PC-3 (cell line): ENCODE measurements around the gene FAM131A. TPM values are rescaled to one million over a fixed set of nuclear protein-coding genes. Genes with fewer than 3 reads are reported as not detected.
A peak's percentile ranks its signal among the peaks of the same experiment; 100 is the strongest.

Experiments
- ATAC-seq: fragments of 200-7000 bp; cut with Tn5 transposase; 2 replicates; pipeline ENCODE4 v1.9.1; 2020; ENCODE audit warnings: mild to moderate bottlenecking, moderate library complexity
- Bru-seq: library from RNA; stranded (reverse); fragments of 400-500 nt; gene quantifications from one replicate; lab custom pipeline; 2021; lab: Mats Ljungman, UMichigan
- BruChase-seq, 2 experiments: library from RNA; stranded (reverse); fragments of 400-500 nt; gene quantifications; one replicate each; lab custom pipeline; 2021; lab: Mats Ljungman, UMichigan
- BruUV-seq: library from RNA; stranded (reverse); fragments of 400-500 nt; replicated peaks from 2 replicates; lab custom pipeline; 2021; lab: Mats Ljungman, UMichigan
- CTCF ChIA-PET: fragments of 300-600 bp; sonication (Branson Sonifier 250); formaldehyde crosslinking; loops from one replicate; lab custom pipeline; 2022; ENCODE audit warnings: antibody characterized with exemption; lab: Charles Lee
- POLR2A ChIA-PET: fragments of 300-600 bp; sonication (Branson Sonifier 250); formaldehyde crosslinking; loops from one replicate; lab custom pipeline; 2022; ENCODE audit warnings: antibody characterized with exemption; ENCODE audit not compliant: unreplicated experiment; lab: Charles Lee
- DNase-seq: peaks from one replicate; pipeline ENCODE4 v3.0.0-alpha.2; 2015
- H2AFZ ChIP-seq: fragments of 300-600 bp; sonication (generic); 2 replicates; pipeline ENCODE4 v1.6.0; 2016; ENCODE audit warnings: antibody characterized with exemption, low read length
- H3F3A ChIP-seq: fragments of 300-600 bp; sonication (generic); one replicate; pipeline ENCODE4 v1.6.0; 2017; ENCODE audit warnings: antibody characterized with exemption, low read length, control low read depth, mild to moderate bottlenecking; ENCODE audit not compliant: unreplicated experiment
- H3K27ac ChIP-seq: fragments of 300-600 bp; sonication (generic); 2 replicates; pipeline ENCODE4 v1.5.1; 2016; ENCODE audit warnings: mild to moderate bottlenecking, low read length
- H3K27me3 ChIP-seq: fragments of 300-600 bp; sonication (generic); 2 replicates; pipeline ENCODE4 v1.6.1; 2016; ENCODE audit warnings: low read length, mixed read lengths
- H3K36me3 ChIP-seq: fragments of 300-600 bp; sonication (generic); 2 replicates; pipeline ENCODE4 v1.6.1; 2016; ENCODE audit warnings: low read depth, mixed run types, low read length, mixed read lengths
- H3K4me1 ChIP-seq: fragments of 300-600 bp; sonication (generic); 2 replicates; pipeline ENCODE4 v1.5.1; 2016; ENCODE audit warnings: low read length; ENCODE audit not compliant: insufficient read depth
- H3K4me2 ChIP-seq: fragments of 300-600 bp; sonication (generic); 2 replicates; pipeline ENCODE4 v1.6.0; 2016; ENCODE audit warnings: low read length
- H3K4me3 ChIP-seq: fragments of 300-600 bp; sonication (generic); 2 replicates; pipeline ENCODE4 v1.5.1; 2016; ENCODE audit warnings: mild to moderate bottlenecking, low read length, mixed read lengths
- H3K79me2 ChIP-seq: fragments of 300-600 bp; sonication (generic); 2 replicates; pipeline ENCODE4 v1.6.1; 2017; ENCODE audit warnings: low read length, mixed read lengths
- H3K9ac ChIP-seq: fragments of 300-600 bp; sonication (generic); 2 replicates; pipeline ENCODE4 v1.6.0; 2016; ENCODE audit warnings: mild to moderate bottlenecking, low read length
- H3K9me2 ChIP-seq: fragments of 300-600 bp; sonication (generic); replicated peaks from 2 replicates; pipeline ENCODE4 v1.6.1; 2016; ENCODE audit warnings: mixed run types, low read length, mixed read lengths
- H3K9me3 ChIP-seq: fragments of 300-600 bp; sonication (generic); 2 replicates; pipeline ENCODE4 v1.6.1; 2016; ENCODE audit warnings: low read length, mixed read lengths
- H4K20me1 ChIP-seq: fragments of 300-600 bp; sonication (generic); 2 replicates; pipeline ENCODE4 v1.6.1; 2016; ENCODE audit warnings: low read length, mixed read lengths
- EZH2 ChIP-seq: fragments of 300-600 bp; sonication (generic); IDR thresholded peaks from one replicate; pipeline ENCODE4 v1.6.1; 2017; ENCODE audit warnings: antibody characterized with exemption, mild to moderate bottlenecking, low read length; ENCODE audit not compliant: unreplicated experiment
- EZH2phosphoT487 ChIP-seq: fragments of 300-600 bp; sonication (generic); IDR thresholded peaks from 2 replicates; pipeline ENCODE4 v1.6.1; 2018; ENCODE audit warnings: mild to moderate bottlenecking, antibody characterized with exemption, low read length, borderline replicate concordance
- intact Hi-C: fragments of 100-400 bp; cut with micrococcal nuclease; formaldehyde crosslinking; loops from 2 replicates; pipeline ENCODE4 v1.9.0; 2023
- long read RNA-seq: library from polyadenylated mRNA; unstranded; transcript quantifications from one replicate; pipeline ENCODE4 v2.0.0, GENCODE V29; 2021; ENCODE audit not compliant: unreplicated experiment
- total RNA-seq: library from RNA; depleted of rRNA; stranded (reverse); fragments of >200 nt; gene quantifications from 2 replicates; pipeline ENCODE4 v1.2.3, GENCODE V29; 2014; rRNA removed
- TF ChIP-seq, protein P1 (sequence below): fragments of 300-600 bp; sonication (generic); conservative IDR thresholded peaks from 2 replicates; pipeline ENCODE4 v1.5.1; 2017; ENCODE audit warnings: antibody characterized with exemption, low read depth, mild to moderate bottlenecking, low read length

The FAM131A gene, protein sequence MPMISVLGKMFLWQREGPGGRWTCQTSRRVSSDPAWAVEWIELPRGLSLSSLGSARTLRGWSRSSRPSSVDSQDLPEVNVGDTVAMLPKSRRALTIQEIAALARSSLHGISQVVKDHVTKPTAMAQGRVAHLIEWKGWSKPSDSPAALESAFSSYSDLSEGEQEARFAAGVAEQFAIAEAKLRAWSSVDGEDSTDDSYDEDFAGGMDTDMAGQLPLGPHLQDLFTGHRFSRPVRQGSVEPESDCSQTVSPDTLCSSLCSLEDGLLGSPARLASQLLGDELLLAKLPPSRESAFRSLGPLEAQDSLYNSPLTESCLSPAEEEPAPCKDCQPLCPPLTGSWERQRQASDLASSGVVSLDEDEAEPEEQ
- 21.9 and 24.2 TPM in 2 replicates for total RNA-seq
- percentile 58 among the genes with signal in this experiment for Bru-seq, nascent RNA
- percentile 73 among the genes with signal in this experiment for BruChase-seq, experiment 1, labeled RNA remaining after a 6-hour chase
- percentile 68 among the genes with signal in this experiment for BruChase-seq, experiment 2, labeled RNA remaining after a 2-hour chase
- long read RNA-seq, transcript FAM131A-202 (6 exons, 2,421 nt), result major isoform, 7 of 39 reads
- long read RNA-seq, partial matches to known transcripts, result 19 of 39 reads
- long read RNA-seq, other reads (novel, unspliced or antisense), result 10 of 39 reads

DNA sequence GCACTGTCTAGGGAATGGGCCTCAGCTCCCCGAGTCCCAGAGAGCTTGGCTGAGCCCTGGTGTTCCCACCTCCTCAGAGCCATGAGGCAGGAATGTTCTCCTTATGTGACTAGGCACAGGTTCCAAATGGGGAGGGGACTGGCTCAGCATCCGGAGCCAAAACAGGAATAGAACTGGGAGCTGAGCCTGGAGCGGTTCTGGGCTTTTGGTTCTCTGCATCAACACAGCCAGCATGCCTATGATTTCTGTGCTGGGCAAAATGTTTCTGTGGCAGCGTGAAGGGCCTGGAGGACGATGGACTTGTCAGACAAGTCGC is at the start of gene FAM131A:
Gene FAM131A, plus strand, starts transcription at position 202 of the 316 bp plus-strand sequence. Its CDS starts 31 bp downstream, at position 233.
- DNase-seq (no peak), ATAC-seq (no peak)
- Histone ChIP-seq H3K4me2 (peak within 1 kb of the TSS; percentile 98), H3K36me3 (peaks cover 22% of the 10 kb centered on the region; the same call in 1 of the 2 replicates), H3F3A (peaks cover 24% of the 10 kb centered on the region), H3K27me3 (no peaks in the 10 kb centered on the region), H3K9ac (peak within 1 kb of the TSS; percentile 89), H3K27ac (peak within 1 kb of the TSS; percentile 95), H2AFZ (peak within 1 kb of the TSS; percentile 13; the same call in 1 of the 2 replicates), H4K20me1 (no peaks in the 10 kb centered on the region), H3K79me2 (peaks cover 28% of the 10 kb centered on the region), H3K9me2 (no peaks in the 10 kb centered on the region), H3K9me3 (no peaks in the 10 kb centered on the region), H3K4me3 (peak within 1 kb of the TSS; percentile 71), H3K4me1 (peaks cover 48% of the 10 kb centered on the region)
- ChIA-PET CTCF (no interaction called here), POLR2A (no interaction called here)
- no TSS peak for BruUV-seq
- intact Hi-C loops, result loop anchor here (2.0 kb wide), 1 partner anchor 25 kb away; no protein-coding TSS in a partner anchor
- TF ChIP-seq, protein P1, sequence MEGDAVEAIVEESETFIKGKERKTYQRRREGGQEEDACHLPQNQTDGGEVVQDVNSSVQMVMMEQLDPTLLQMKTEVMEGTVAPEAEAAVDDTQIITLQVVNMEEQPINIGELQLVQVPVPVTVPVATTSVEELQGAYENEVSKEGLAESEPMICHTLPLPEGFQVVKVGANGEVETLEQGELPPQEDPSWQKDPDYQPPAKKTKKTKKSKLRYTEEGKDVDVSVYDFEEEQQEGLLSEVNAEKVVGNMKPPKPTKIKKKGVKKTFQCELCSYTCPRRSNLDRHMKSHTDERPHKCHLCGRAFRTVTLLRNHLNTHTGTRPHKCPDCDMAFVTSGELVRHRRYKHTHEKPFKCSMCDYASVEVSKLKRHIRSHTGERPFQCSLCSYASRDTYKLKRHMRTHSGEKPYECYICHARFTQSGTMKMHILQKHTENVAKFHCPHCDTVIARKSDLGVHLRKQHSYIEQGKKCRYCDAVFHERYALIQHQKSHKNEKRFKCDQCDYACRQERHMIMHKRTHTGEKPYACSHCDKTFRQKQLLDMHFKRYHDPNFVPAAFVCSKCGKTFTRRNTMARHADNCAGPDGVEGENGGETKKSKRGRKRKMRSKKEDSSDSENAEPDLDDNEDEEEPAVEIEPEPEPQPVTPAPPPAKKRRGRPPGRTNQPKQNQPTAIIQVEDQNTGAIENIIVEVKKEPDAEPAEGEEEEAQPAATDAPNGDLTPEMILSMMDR, result no peak
- no peak for TF ChIP-seq EZH2
- no peak for TF ChIP-seq EZH2phosphoT487

DNA sequence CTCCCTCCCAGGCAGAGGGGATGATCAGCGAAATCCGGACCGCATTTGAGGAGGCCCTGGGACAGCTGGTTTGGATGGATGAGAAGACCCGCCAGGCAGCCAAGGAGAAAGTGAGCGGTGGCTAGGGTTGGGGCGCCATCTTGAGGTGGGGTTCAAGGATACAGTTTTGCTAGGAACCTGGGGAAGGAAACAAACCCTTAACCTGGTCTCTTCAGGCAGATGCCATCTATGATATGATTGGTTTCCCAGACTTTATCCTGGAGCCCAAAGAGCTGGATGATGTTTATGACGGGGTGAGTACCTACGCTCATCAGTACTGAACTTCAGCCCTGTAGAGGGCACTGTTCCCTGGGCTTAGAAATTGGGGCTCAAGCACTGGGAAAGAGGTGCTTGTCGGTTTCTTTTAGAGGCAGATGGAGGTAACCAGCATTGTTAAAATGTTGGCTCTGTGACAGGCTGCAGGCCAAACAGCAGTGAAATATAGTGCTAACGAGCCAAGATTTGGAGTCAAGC is 47.9 kb upstream of the FAM131A start:
- no peak overlapping the region for H3K27ac ChIP-seq
- H3K9me3 ChIP-seq, result no peaks in the 10 kb centered on the region
- no peak overlapping the region for H3K4me2 ChIP-seq
- H2AFZ ChIP-seq, result no peak overlapping the region
- CTCF ChIA-PET, result interaction anchor here (0.6 kb wide), 2 partner anchors 17 to 22 kb away, joined by 3 to 4 read pairs; no protein-coding TSS in a partner anchor
- peak; percentile 71 for DNase-seq
- H3K9ac ChIP-seq, result no peak overlapping the region
- H3K4me3 ChIP-seq, result no peak overlapping the region
- H3K4me1 ChIP-seq, result no peaks in the 10 kb centered on the region
- intact Hi-C loops, result loop anchor here (1.0 to 10.0 kb wide), 3 partner anchors 144 to 403 kb away; no protein-coding TSS in a partner anchor
- H4K20me1 ChIP-seq, result no peaks in the 10 kb centered on the region
- no peaks in the 10 kb centered on the region for H3K79me2 ChIP-seq
- peak; percentile 79 for ATAC-seq
- no TSS peak for BruUV-seq
- no peaks in the 10 kb centered on the region for H3F3A ChIP-seq
- TF ChIP-seq, protein P1, result peak; percentile 92
- no peak for TF ChIP-seq EZH2phosphoT487
- H3K36me3 ChIP-seq, result no peaks in the 10 kb centered on the region
- H3K27me3 ChIP-seq, result no peaks in the 10 kb centered on the region
- no peaks in the 10 kb centered on the region for H3K9me2 ChIP-seq
- POLR2A ChIA-PET, result interaction anchor here (0.6 kb wide), 1 partner anchor 27 kb away, joined by 5 read pairs; no protein-coding TSS in a partner anchor
